GM19238 (cell line): ENCODE data around the gene DPP3.
"Not testable (repeated sequence)": the region's sequence is repeated elsewhere in the genome, so short reads cannot be mapped to it uniquely, and the experiment has no call there.

Experiments
- DNase-seq: peaks from one replicate; pipeline ENCODE4 v3.0.0; 2011; ENCODE audit warnings: low spot score; ENCODE audit not compliant: insufficient read length

DPP3 gene

DNA sequence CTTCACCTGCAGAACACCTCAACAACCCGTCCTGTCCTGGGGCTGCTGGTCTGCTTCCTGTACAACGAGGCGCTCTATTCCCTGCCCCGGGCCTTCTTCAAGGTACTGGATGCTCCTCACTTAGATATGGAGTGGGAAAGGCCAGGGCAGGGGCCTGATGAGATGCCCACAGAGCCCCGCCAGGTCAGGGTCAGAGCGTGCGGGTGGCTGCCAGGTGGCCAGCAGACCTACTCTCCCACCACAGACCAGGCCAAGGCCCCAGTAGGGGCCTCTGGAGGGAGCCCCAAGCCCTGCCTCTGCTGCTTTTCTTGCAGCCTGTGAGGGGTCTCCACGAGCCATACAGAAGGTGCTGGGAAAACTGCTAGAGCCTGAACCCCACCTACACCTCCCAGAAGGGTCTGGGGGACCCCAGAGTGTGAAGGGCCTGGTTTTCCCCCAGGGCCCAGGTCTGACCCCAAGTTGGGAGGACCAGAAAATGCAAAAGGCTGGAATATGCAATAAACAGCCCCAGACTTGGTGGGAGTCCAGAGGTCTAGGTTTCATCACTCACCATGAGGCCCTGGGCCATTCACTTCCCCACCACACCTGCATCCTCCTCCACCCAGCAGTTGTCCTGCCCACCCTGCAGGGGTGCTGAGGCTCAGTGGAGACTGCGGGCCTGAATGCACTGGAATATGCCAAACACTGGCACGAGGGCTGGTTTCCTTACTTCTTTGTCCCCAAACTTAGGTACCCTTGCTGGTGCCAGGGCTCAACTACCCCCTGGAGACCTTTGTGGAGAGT, 50.9 kb downstream of the DPP3 start:
- DNase-seq = no peak

DNA sequence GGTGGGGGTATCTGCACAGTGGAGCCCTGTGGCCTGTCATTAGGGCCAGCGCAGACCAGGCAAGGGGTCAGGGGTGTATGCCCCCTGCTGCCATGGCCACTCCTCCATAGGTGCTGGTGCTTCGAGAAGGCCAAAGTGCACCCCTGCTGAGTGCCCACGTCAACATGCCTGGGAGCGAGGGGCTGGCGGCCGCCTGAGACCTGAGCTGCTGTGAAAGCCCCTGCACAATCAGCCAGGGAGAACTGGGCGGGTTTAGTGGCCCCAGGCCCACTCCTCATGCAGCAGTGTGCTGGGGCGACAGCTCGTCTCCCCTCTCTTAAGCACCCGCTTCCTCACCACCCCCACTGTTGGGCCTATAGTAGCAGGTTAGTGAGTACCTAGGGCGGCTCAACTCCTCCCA, 51.6 kb downstream of the DPP3 start:
- DNase-seq = no peak

DNA sequence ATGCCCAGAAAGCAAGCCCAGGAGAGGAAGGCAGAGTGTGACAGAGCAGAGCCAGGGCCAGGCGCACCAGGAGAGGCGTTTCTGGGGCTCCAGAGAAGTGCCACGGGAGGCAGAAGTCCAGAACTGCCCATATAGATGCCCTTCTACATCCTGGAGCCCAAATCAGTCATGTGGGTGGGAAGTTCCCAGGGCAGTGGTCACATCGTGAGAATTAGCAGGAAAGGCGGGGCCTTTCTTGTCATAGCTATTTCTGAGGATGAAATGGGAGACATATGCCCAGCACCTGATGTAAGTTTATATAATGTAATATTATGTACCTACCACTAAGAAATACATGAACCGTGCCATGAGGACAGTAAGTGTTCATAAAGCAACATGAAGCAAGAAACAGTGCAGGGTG, 52.5 kb downstream of the DPP3 start:
- no peak for DNase-seq

DNA sequence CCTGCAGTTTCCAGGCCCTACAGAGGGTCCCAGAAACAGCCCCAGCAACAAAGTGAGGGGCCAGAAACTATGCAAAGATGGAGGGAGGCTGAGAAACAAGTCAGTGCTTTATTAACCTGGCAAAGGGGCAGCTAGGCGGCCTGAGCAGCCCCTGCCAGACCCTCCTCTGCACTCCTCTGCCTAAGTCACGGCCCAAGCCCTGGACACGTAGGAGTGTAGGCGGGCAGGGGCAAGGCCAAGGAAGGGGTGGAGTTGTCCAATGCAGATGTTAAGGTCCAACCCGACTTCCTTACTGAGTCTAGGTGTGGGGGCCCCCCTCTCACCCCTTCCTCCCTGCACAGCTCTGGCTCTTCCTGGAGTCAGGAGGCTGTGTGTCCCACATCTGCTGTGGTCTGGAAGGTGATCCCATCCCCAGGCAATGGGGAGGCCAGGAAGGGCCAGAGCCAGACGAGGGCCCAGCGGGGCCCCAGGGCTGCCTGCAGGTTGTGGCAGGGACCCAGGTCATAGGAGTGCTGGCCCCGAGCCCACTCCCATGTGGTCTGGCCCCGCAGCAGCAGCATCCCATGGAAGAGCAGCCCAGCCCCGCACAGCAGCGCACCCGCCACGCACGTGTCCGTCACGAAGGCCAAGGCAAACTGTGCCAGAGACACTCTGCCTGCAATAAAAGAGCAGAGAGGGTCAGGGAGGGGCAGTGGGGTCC, 59.1 kb downstream of the DPP3 start:
- no peak for DNase-seq

DNA sequence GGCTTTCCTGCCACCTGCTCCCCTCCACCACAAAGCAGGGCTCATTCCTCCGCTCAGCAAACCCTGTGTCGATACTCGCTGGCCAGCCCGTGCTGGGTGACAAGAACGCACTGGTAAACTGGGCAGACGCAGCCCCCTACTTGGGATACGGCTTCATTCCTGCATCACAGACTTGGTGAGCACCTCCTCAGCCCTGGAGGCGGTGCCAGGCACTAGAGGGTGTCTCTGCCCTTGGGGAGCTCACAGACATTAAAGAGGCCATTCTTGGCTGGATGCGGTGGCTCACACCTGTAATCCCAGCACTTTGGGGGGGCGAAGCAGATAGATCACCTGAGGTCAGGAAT, 59.6 kb downstream of the DPP3 start:
- no peak for DNase-seq

DNA sequence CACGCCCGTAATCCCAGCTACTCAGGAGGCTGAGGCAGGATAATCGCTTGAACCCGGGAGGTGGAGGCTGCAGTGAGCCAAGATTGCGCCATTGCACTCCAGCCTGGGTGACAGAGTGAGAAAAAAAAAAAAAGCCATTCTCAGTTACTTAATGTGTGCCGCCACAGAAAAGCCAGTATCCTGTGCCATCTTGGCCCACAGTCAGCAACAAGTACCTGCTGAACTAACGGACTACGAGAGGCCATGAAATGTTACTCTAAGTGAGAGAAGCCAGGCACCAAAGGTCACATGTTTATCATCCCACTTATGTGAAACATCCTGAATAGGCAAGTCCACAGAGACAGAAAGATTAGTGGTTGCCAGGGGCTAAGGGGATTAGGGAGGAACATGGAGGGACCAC, 60.4 kb downstream of the DPP3 start:
- not testable (repeated sequence) for DNase-seq

DNA sequence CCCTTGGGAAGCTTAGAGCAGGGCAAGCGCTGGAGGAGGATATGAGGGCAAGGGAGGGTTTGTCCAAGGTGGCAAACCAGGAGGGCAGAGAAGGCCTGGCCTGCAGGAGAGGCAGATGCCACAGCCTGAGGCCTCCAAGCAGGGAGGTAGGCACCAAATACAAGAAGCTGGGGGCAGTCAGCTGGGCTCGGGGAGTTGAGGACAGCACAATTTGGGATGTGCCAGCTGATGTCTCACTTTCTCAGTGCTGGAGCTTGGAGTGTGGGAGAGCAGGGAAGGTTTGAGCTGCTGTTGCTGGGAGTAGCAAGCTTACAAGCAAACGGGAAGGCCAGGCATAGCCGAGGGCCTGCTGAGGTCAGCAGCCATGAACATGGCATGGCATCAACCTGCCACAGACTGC, 61.7 kb downstream of the DPP3 start:
- DNase-seq = no peak

DNA sequence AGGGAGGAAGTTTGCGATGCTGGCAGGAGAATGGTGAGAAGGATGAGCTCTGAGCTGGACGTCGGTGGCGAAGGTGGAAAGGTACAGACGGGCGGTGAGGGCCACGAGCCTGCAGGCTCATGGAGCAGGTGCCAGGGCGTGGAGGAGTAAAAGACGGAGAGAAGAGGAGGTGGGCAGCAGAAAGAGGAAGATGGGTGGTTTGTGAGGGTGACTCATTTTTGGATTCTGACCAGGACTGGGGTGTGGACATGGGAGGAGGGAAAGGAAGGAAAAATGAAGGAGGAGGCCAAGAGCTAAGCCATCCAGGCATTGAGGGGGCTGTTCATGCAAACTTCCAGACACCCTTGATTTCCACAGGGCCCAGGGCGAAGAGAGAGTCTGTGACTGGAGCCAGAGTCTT, 62.1 kb downstream of the DPP3 start:
- DNase-seq = no peak

DNA sequence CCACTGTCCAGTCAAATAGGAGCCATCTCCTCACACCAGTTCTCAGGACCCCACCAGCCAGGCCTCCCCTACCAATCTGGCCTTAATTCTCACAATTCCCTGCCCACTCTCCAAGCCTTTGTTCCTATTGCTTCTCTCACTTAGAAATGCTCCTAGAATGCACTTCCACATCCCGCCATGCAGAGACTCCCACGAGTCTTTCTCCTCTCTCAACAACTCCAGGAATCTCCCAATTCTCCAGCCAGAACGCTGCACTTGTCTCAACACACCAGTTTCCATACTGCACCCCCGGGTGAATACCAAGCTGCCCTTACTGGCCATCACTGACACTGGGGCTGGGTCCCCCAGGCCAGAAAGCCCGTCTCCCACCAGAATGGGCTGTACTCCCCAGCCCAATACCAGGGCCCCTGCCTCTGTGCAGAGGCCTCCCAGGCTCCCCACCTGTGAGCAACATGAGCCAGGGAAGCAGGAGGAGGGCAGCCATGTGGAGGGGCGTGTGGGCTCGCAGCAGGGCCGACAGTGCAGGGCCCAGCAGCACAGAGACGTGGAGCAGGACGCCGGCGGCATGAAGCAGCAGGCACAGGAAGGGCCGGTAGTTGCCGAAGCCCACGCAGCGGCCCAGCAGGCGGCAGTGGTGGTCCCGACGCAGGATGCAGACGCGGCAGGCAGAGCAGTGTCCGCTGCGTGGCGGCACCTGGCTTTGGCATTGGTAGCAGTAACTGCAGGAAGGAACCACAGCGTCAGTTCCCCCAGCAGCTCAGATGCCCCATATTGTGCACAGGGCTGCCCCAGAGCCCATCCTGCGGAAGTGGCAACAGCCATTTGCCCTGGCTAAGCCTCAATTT, 63.3 kb downstream of the DPP3 start:
- DNase-seq = peak; percentile 54

DNA sequence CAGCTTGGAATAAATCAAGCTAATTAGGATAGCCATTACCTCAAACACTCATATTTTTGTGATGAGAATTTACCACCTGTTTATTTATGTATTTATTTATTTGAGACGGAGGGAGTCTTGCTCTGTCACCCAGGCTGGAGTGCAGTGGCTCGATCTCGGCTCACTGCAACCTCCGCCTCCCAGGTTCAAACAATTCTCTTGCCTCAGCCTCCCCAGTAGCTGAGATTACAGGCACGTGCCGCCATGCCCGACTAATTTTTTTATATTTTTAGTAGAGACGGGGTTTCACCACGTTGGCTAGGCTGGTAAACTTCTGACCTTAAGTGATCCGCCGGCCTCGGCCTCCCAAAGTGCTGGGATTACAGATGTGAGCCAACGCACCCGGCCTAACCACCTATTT, 64.7 kb downstream of the DPP3 start:
- DNase-seq = not testable (repeated sequence)

DNA sequence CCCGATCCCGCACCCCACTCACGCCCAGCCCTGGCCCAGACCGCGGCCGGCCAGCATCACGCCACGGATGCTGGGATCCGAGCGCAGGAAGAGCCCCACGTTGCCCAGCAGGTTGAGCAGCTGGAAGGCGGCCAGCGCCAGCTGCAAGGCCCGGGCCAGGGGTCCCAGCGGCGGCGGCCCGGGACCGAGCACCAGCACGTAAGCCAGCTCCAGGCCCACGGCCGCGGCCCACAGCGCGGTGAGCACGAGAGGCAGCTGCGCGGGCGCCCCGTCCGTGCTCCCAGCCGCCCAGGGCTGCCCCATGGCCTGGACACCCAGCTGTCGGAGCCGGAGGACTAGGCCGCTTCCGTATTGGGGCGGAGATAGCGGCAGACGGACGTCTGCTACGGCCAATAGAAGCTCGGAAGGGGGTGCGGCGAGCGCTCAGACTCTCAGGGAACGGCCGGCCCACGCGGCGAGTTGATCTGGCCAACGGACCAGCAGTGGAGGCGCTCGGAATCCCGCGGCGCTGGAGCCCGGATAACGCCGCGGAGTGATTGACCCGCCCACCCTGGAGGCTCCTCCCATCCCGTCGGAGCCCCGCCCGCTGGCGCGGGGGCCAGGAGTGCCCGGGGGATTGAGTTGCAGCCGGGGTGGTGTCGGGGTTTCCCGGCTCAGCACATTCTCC, 65.6 kb downstream of the DPP3 start, which contains the start of gene ZDHHC24:
Gene ZDHHC24 (minus strand): TSS at position 348 of the 667 bp plus-strand sequence. CDS start 45 bp downstream, at position 303.
- peak; percentile 95 for DNase-seq

DNA sequence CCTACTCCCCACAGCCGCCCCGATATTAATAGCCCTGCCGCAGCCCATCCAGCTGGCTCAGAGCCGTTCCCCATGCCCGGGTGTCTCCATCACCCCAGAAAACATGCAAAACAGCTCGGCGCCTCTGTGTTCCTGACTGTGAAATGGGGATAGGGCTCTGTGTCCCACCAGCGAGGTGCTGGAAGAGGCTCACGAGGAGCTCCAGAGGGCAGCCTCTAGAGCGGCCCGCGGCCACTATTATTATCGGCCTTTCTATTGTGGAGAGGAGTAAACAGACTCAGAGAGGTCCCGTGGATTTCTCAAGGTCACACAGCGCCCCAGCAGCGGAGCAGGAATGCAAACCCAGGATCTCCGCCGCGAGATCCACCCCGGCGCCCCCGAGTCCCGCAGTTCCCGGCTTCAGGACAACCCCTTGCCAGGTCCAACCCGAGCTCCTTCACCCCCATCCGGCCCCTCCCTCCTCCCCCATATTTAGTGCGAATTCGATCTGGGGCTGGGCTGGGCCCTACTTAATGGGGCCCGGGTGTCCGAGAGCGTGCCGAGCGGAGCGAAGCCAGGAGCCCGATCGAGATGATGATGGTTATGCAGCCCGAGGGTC, 66.2 kb downstream of the DPP3 start, which contains the start of gene ACTN3:
Gene ACTN3 (plus strand): TSS at position 536 of the 598 bp plus-strand sequence. CDS start 35 bp downstream, at position 571.
- DNase-seq = no peak

DNA sequence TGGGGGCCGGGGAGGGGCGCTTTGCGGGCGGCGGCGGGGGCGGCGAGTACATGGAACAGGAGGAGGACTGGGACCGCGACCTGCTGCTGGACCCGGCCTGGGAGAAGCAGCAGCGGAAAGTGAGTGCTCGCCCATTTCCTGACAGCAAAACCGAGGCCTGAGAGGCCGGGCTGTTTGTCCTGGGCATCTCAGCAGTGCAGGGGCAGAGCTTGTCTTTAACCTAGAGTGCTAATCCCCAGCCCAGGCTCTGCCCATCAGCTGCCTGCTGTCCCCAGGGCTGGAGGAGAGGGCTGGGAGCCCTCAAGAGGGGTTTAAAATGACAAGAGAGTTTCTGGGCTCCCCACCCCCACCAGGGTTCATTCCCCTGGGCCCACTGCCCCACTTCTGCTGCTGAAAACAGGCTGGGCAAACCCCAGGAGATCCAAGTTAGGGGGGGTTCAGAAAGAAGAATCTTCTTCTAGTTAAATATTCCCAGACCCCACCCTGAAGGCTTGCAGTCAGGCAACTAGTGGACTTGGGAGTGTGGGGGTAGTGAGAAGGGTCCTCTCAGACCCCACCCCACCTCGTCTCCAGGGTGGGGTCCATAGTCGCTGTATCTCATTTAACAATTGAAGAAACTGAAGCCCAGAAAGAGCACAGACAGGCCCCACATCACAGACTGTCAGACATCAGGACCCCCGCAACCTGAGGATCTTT, 66.9 kb downstream of the DPP3 start:
- DNase-seq = no peak

DNA sequence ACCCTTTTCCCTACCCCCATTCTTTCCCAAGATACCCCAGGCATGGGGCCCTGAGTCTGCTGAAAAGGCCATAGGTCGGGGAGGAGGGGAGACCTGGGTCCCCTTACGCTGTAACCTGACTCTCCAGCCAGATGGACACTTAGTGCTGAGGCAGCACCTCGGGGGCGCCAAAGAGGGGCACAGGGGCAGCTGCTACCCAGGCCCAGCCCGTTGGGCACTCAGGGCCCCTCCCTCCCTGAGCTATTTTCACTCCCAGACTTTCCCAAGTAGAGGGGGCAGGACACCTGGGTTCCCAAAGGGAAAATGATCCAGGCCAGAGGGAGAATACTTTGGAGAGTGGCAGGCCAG, 67.4 kb downstream of the DPP3 start:
- DNase-seq = no peak

DNA sequence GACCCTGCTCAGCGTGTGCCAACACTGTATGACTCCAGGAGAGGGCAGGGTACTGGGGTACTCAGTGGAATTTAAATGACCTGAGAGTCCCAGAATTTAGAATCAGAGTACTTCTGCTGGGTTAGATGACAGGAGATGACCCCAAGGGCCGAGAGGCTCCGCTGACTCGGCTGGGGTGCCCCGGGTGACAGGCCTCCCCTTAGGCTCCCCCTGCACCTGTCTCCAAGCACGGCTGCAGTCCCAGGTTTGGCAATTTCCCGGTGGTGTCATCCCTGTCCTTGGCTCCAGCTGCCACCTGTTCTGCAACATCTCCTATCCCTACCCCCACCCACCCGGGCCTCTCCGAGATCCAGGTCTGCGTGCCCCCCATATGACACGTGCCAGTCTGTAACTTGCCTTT, 67.8 kb downstream of the DPP3 start:
- DNase-seq = no peak

DNA sequence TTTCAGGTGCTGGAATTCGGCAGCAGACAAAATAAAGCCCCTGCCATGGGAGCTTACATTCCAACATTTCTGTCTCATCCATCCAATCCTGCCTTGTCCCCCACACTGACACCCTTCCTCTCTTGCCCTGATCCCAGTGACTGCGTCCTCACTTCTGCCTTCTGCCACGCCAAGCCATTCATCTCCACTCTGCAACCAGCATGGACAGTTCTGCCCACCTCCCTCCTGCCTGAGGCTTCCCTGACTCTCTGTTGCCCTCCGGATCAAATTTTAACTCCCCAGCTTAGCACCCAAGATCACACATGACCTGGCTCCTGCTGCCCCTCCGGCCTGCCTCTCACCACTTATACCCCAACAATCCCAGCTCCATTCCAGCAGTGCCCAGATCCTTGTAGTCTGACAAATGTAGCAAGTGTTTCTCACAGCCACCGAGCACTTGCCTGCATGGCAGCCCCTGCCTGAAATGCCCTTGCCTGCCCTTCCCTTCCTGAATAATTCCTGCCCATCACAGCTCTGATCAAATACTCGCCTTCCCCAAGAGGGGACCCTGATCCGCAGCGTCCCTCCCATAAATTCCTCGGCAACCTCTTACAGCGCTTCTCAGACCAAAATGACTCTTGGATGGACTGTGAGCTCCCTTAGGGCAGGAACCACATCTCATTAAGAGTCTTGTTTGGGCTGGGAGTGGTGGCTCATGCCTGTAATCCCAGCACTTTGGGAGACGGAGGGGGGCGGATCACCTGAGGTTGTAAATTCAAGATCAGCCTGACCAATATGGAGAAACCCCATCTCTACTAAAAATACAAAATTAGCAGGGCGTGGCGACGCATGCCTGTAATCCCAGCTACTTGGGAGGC, 68.8 kb downstream of the DPP3 start:
- no peak for DNase-seq

DNA sequence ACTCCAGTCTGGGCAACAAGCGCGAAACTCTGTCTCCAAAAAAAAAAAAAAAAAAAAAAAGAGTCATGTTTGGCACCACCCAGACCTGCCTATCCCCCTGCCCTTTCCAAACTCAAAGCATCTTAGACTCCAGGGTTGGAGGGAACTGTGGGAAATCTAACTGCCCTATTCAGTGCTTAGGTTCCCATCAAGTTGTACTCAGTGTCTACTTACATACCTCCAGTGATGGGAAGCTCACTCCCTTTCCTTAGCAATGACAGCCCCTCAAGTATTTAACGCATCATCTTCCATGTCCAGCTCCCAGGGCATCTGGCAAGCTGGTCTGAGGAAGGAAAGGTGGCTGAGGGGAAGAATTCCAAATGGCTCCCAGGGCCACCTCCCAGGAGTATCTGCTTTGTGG, 69.5 kb downstream of the DPP3 start:
- no peak for DNase-seq

DNA sequence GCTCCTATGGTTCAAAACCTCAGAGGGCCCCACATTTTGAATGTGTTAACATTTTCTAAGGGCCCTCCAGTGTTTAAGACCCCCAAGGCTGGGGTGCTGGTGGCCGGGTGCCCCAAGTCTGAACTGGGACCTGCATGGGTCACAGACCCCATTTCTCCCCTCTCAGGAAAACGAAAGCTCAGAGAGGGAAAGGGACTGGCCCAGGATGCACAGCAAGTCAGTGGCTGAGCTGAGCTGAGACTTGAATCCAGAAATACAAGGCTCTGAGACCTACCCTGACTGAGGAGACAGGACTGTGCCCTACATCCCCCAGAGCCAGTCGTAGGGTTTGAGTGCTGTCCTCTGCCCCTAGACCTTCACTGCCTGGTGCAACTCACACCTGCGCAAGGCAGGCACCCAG, 70.7 kb downstream of the DPP3 start:
- no peak for DNase-seq

DNA sequence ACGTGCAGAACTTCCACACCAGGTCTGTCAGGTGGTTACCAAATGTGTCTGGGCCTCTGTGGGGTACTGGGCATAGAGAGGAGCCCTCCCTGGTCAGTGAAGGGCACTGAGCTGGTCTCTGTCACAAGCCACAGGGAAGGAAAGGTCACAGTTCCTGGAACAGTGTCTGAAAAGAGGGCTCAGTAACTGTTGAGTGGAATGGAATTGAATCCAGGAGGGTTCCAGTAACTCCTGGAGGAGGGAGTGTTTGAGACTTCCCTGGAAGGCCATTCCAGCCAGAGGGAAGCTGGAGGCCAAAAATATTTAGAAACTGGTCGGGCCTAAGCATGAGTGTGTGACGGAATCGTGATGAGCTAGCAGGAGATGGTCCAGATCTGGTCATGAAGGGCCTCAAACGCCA, 74.4 kb downstream of the DPP3 start:
- no peak for DNase-seq

DNA sequence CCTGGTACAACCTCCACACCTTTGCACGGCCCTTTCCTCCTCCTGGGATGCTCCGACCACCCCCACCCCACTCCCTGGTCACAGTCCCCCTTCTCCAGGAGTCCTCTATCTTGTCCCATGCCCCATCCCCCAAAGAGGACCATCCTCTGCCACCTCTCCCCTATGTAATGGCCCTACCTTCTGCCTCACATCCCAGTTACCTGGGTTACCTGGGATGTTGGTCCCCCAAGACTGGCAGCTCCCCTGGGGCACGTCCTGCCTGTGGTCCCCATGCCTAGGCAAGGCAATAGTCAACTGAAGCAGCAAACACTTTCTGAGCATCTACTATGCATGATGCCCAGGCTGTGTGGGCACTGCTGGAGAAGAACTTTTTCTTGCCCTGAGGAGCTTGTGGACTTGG, 75.2 kb downstream of the DPP3 start:
- no peak for DNase-seq
